Hypothalamus (tissue), 51 donors: ENCODE data around the gene KRT85.

Source experiments
- DNase-seq, 51 donors: peaks; one replicate each; lab custom pipeline; 2025; lab: John Stamatoyannopoulos, UW

KRT85 gene

DNA sequence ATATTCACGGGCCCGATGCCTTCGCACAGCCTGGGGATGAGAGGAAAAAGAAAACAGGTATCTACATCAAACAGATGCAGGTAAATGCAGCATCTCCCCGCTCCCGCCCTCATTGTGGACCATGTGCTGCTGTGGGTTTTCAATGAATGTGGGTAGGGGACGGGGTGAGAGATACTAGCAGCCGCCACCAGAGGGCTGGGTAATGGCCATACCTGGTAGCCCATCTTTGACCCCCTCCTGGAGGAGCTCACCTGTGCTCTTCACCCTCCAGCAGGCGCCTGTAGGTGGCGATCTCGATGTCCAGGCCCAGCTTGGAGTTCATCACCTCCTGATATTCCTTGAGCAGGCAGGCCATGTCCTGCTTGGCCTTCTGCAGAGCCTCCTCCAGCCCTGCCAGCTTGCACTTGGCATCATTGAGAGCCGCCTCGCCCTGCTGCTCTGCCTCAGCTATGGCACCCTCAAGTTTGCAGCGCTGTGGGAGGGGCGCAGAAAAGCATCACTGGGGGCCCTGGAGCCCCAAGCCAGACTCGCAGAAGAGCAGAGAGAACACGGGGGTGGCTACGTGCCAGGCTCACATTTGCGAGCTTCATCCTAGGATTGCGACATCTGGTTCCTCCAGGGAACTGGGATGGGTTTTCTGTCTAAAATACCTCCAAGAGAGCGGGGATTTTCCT is 28.6 kb upstream of the KRT85 start:
- no peak for DNase-seq

DNA sequence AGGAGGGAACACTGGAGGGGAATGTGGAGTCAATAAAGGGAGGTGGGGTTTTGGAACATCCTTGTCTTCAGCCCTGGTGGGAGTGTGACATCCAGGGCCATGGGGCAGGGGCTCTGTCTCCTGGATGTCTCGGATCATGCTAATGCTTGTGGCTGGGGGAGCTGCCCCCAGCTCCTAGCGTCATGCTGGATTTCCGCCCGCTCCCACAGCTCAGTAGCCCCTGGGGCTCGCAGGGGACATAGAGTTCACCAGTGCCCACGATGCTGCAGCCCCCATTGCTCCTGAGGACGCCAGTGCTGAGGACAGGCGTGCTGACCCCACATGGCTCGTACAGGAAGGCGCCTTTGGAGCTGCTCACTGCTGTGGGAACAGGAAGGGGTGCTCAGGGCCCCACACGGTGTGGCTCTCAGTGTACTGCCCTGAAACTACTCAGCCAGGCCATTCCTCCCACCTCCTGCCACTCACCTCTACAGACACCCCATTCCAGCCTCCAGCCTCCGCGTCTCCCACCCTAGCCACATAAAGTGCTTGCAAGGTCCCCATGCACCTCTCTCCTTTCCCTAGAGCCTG is 27.6 kb upstream of the KRT85 start:
- no peak for DNase-seq

- no peak for DNase-seq
Measured at GRCh38 chr12:52392465-52393007, 25.3 kb upstream of the KRT85 start.

- peak in 44 of 51 donors; percentile 5 to 81 (median 47) for DNase-seq
Measured at GRCh38 chr12:52391618-52392002, 24.3 kb upstream of the KRT85 start.

GRCh38 chr12:52390739-52391617 is 23.7 kb upstream of the KRT85 start:
- DNase-seq: peak in 4 of 51 donors; percentile 5 to 17 (median 12)

GRCh38 chr12:52389313-52390207 is 22.3 kb upstream of the KRT85 start:
- DNase-seq: peak in 5 of 51 donors; percentile 7 to 78 (median 33)

- no peak for DNase-seq
Measured at GRCh38 chr12:52387859-52388258, 20.6 kb upstream of the KRT85 start.

DNA sequence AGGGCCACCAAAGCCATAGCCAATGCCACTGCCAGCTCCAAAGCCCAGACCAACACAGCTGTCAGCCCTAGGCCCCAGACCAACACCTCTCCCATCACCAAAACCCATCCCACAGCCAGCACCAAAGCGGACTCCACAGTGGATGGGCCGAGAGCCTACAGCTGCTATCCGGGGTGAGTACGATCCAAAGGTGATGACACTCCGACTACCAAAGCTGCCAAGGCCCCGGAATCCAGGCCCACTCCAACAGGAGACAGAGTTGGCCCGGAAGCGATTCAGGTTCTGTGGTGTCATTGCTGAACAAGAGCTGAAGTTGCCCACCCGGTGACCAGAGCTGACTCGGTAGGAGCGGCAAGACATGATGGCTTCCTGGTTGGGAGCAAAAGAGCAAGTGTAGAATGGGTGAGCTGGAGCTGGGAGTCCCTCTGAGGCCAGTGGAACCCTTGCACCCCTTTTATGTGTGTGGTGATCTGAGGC is 18.0 kb upstream of the KRT85 start, which contains the start of gene KRT84:
TSS of gene KRT84 (minus strand) at position 427 of the 477 bp plus-strand sequence. CDS start at position 360, 67 bp downstream.
- DNase-seq: no peak

- no peak for DNase-seq
Measured at GRCh38 chr12:52383331-52383730, 16.1 kb upstream of the KRT85 start.

- no peak for DNase-seq
Measured at GRCh38 chr12:52382854-52383253, 15.6 kb upstream of the KRT85 start.

DNA sequence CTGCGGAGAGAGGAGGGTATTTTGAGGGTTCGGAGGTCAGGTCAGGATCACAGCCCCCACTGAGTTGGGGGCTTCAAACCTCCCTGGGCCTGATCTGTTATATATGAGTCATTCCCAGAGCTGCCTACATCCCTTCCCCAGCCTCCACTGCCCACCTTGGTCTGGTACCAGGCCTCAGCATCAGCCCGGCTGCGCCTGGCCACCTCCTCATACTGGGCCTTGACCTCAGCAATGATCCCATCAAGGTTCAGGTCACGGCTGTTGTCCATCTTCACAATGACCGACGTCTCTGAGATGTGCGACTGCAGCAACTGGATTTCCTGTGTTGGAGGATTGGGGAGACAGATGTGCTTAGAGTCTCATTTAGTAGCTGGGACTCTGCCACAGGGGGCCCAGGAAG is 13.9 kb upstream of the KRT85 start:
- DNase-seq: no peak

DNA sequence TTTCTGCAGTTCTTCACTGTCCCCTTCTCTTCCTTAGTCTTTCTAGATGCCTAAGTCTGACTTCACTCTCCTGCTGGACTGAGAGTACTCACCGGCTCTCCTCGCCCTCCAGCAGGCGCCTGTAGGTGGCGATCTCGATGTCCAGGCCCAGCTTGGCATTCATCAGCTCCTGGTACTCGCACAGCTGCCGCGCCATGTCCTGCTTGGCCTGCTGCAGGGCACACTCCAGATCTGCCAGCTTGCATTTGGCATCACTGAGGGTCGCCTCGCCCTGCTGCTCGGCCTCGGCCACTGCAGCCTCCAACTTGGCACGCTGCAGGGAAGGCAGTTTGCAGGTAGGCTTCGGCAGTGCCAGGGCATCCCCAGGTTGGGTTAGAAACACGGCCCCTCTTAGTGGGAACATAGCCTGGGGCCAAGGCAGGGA is 13.0 kb upstream of the KRT85 start:
- DNase-seq: peak in 29 of 51 donors; percentile 1 to 70 (median 23)

DNA sequence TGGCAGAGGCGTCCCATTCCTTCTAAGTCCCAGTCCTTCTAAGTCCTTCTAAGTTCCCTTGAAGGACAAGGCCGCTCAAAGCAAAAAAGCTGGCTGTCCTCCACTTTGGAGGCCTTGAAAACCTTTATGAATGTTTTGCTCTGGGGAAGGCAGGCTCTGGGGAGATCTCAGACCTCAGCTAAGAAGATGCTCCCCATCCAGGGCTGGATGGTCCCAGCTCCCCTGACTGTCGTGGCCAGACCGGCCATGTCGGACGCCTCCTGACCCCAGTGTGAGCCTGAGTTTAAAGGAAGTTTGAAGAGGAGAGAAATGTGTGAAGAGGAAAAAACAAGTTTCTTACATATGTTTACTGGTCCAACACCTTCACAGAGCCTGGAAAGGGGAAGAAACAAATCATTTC is 12.3 kb upstream of the KRT85 start:
- no peak for DNase-seq

- DNase-seq: no peak
Measured at GRCh38 chr12:52378091-52378490, 10.8 kb upstream of the KRT85 start.

DNA sequence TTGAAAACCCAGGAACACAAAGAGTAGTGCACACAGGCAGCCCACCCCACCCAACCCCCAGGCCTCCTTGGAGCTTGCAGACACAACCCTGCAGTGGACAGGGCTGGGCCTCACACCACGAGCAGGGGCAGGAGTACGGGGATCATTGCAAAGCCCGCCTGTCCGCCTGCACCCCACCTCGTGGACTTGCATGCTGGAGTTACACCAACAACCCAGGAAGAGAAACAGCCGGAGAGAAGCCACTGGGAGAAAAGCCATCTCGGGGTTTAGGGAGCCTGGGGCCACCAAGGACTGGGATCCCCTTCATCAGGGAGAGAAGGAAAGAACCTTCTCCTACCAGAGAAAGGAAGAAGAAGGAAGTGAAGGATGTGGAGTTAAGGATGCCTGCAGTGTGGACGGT is 10.0 kb upstream of the KRT85 start:
- DNase-seq: no peak

- peak in 47 of 51 donors; percentile 8 to 87 (median 66) for DNase-seq
Measured at GRCh38 chr12:52372216-52373154, 5.2 kb upstream of the KRT85 start.

DNA sequence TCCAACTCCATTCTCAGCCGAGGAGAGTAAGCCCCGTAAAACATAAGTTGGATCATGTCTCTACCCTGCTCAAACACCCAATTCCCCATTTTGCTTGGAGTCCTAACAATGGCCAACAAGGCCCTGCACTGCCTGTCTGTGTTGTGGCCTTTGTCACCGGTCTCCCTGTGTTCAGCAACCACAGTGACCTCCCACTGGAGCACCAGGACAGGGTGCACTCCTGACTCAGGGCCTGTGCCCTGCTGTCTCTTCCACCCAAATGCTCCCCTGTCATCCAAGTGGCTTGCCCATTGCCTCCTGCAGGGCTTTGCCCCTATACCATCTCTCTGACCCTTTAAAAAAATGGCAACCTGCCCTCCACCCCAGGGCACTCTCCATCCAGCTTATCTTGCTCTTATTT is 4.4 kb upstream of the KRT85 start:
- DNase-seq: no peak

DNA sequence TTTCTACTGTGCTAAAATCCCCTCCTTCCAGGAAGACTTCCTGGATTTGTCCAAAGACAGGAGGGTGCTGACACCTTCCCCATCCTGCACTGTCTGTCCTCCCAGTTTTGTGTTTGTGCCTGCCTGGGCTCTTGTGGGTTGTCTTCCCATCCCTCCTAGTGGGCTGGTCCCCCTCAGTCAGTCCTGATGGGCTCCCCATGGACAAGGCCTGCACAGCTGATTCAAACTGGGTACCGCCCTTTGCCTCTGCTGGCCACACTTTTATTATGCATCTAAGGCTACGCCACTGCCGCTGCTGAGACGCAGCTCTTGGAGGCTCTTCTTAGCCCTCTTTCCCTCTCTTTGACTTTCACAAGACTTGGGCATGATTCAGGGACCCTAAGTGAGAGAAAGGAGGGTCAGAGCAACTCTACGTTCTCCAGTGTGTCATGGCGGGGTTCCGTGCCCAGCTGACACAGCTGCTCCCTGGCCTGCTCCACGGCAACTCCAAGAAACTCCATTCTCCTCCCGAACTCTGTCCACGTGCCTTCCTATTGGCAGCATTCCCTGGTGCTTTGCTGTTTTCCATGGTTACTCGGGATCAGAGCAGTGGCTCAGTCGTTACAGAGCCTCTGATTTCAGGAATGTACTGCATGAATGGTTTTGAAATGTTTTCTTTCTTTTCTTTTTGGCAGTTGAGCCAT is 3.8 kb upstream of the KRT85 start:
- peak in 39 of 51 donors; percentile 11 to 80 (median 61) for DNase-seq
